HepG2 (cell line): ENCODE data around the gene TEDC1. TPM values are rescaled to one million over a fixed set of nuclear protein-coding genes. Genes with fewer than 3 reads are reported as not detected.

Source experiments
- AKAP8 ChIP-seq: sonication (generic); formaldehyde crosslinking; IDR thresholded peaks from 2 replicates; pipeline ENCODE4 v1.5.1; 2020; ENCODE audit warnings: mild to moderate bottlenecking, missing genetic modification reagents
- CCDC6 ChIP-seq: sonication (generic); formaldehyde crosslinking; IDR thresholded peaks from 2 replicates; pipeline ENCODE4 v1.8.1; 2022; ENCODE audit warnings: mild to moderate bottlenecking, missing genetic modification reagents, moderate library complexity
- EP300 ChIP-seq, 3 experiments: sonication (generic) in 1 of 3; formaldehyde crosslinking in 1 of 3; IDR thresholded peaks; 2 replicates each; pipeline versions ENCODE4 v1.5.1 to v1.6.1; 2011 to 2020; ENCODE audit warnings: low read depth in 2 of 3, low read length in 2 of 3, borderline replicate concordance in 1 of 3, improper control_type of control experiment in 1 of 3, mild to moderate bottlenecking in 1 of 3, missing genetic modification reagents in 1 of 3, moderate library complexity in 1 of 3
- FOXP1 ChIP-seq, 2 experiments: fragments of 450-650 bp in 1 of 2; IDR thresholded peaks; 2 replicates each; pipeline ENCODE4 v1.6.1; 2017 to 2018; ENCODE audit warnings: antibody characterized with exemption in 1 of 2
- GTF3A ChIP-seq: sonication (generic); formaldehyde crosslinking; conservative IDR thresholded peaks from 2 replicates; pipeline ENCODE4 v1.4.0; 2020; ENCODE audit warnings: mild to moderate bottlenecking, missing genetic modification reagents
- HCFC1 ChIP-seq: fragments of 150-350 bp; IDR thresholded peaks from 2 replicates; pipeline ENCODE4 v1.6.1; 2014; ENCODE audit warnings: low read depth, low read length
- HNRNPL ChIP-seq: fragments of 200-400 bp; formaldehyde crosslinking; IDR thresholded peaks from 2 replicates; pipeline ENCODE4 v1.6.1; 2017; ENCODE audit warnings: mild to moderate bottlenecking, low read depth, low read length
- HOXA5 ChIP-seq: sonication (generic); formaldehyde crosslinking; IDR thresholded peaks from 2 replicates; pipeline ENCODE4 v1.4.0; 2020; ENCODE audit warnings: missing genetic modification reagents
- KDM5A ChIP-seq: fragments of 200-600 bp; sonication (generic); IDR thresholded peaks from 2 replicates; pipeline ENCODE4 v1.7.0; 2018; ENCODE audit warnings: antibody characterized with exemption, mild to moderate bottlenecking, low read length, borderline replicate concordance
- KDM6A ChIP-seq: IDR thresholded peaks from 2 replicates; pipeline ENCODE4 v1.6.1; 2016; ENCODE audit warnings: low read depth
- KMT2B ChIP-seq: IDR thresholded peaks from 2 replicates; pipeline ENCODE4 v1.6.1; 2016; ENCODE audit warnings: missing genetic modification reagents, missing compliant biosample characterization
- NCOR1 ChIP-seq: fragments of 200-600 bp; sonication (generic); IDR thresholded peaks from 2 replicates; pipeline ENCODE4 v1.7.0; 2017; ENCODE audit warnings: antibody characterized with exemption, low read length, borderline replicate concordance
- PAWR ChIP-seq: sonication (generic); formaldehyde crosslinking; IDR thresholded peaks from 2 replicates; pipeline ENCODE4 v1.4.0; 2020; ENCODE audit warnings: missing genetic modification reagents, mild to moderate bottlenecking, borderline replicate concordance
- PPARG ChIP-seq: conservative IDR thresholded peaks from 2 replicates; pipeline ENCODE4 v1.6.1; 2016; ENCODE audit warnings: missing biosample characterization, missing genetic modification reagents
- SIX1 ChIP-seq: sonication (generic); formaldehyde crosslinking; IDR thresholded peaks from 2 replicates; pipeline ENCODE4 v1.4.0; 2020; ENCODE audit warnings: missing genetic modification reagents, borderline replicate concordance
- STAG1 ChIP-seq: sonication (generic); formaldehyde crosslinking; IDR thresholded peaks from 2 replicates; pipeline ENCODE4 v1.4.0; 2020; ENCODE audit warnings: missing genetic modification reagents
- U2AF1 ChIP-seq: fragments of 200-400 bp; formaldehyde crosslinking; optimal IDR thresholded peaks from 2 replicates; pipeline ENCODE3; 2017; ENCODE audit warnings: mild to moderate bottlenecking, low read depth, low read length
- ZFP82 ChIP-seq: sonication (generic); formaldehyde crosslinking; IDR thresholded peaks from 2 replicates; pipeline ENCODE4 v1.5.1; 2020; ENCODE audit warnings: mild to moderate bottlenecking, missing genetic modification reagents, borderline replicate concordance
- ZMYM3 ChIP-seq: sonication (generic); formaldehyde crosslinking; IDR thresholded peaks from 2 replicates; pipeline ENCODE4 v1.5.1; 2020; ENCODE audit warnings: mild to moderate bottlenecking, missing genetic modification reagents
- ZNF354B ChIP-seq: sonication (generic); formaldehyde crosslinking; IDR thresholded peaks from 2 replicates; pipeline ENCODE4 v1.8.0; 2022; ENCODE audit warnings: mild to moderate bottlenecking, missing genetic modification reagents
- ZNF383 ChIP-seq: sonication (generic); formaldehyde crosslinking; IDR thresholded peaks from 2 replicates; pipeline ENCODE4 v1.4.0; 2020; ENCODE audit warnings: missing genetic modification reagents, mild to moderate bottlenecking, borderline replicate concordance
- ZNF556 ChIP-seq: sonication (generic); formaldehyde crosslinking; IDR thresholded peaks from 2 replicates; pipeline ENCODE4 v1.4.0; 2020; ENCODE audit warnings: mild to moderate bottlenecking, missing genetic modification reagents, borderline replicate concordance
- ZNF724P ChIP-seq: sonication (generic); formaldehyde crosslinking; IDR thresholded peaks from 2 replicates; pipeline ENCODE4 v1.8.0; 2022; ENCODE audit warnings: missing genetic modification reagents, borderline replicate concordance
- ZNF891 ChIP-seq: sonication (generic); formaldehyde crosslinking; IDR thresholded peaks from 2 replicates; pipeline ENCODE4 v1.5.0; 2020; ENCODE audit warnings: mild to moderate bottlenecking, missing genetic modification reagents
- polyA plus RNA-seq, 8 experiments: library from polyadenylated mRNA; depleted of rRNA in 3 of 8; stranded (reverse) in 7 of 8; unstranded in 1 of 8; fragments of >200 nt; fragmentation: Illumina TruSeq in 4 of 8; extraction: Trizol in 4 of 8; gene quantifications; 2 replicates each; pipeline versions ENCODE4 v1.2.1 to v1.2.3, GENCODE V29; 2011 to 2016; ENCODE audit warnings: low read depth in 4 of 8, missing spikeins in 1 of 8, mixed read lengths in 1 of 8; ENCODE audit not compliant: insufficient read depth in 1 of 8
- total RNA-seq, 5 experiments: library from RNA; depleted of rRNA; stranded (reverse); fragments of >200 nt; fragmentation: Illumina TruSeq; extraction: Trizol; gene quantifications; 2 replicates each; pipeline ENCODE4 v1.2.3, GENCODE V29; 2016; ENCODE audit warnings: low read depth in 1 of 5
- TF ChIP-seq, protein P1 (sequence below): sonication (generic); formaldehyde crosslinking; IDR thresholded peaks from 2 replicates; pipeline ENCODE4 v1.9.0; 2021; ENCODE audit warnings: missing genetic modification reagents, mild to moderate bottlenecking, borderline replicate concordance
- TF ChIP-seq, protein P2 (sequence below): IDR thresholded peaks from 2 replicates; pipeline ENCODE4 v1.6.1; 2016; ENCODE audit warnings: missing biosample characterization, missing genetic modification reagents, low read depth

Gene TEDC1
- total and polyA plus RNA-seq, 2 of the 13 experiments (the other 11 are each of a cell fraction or from before 2014, with no cell fraction given), result 5.7 to 27.4 TPM

DNA sequence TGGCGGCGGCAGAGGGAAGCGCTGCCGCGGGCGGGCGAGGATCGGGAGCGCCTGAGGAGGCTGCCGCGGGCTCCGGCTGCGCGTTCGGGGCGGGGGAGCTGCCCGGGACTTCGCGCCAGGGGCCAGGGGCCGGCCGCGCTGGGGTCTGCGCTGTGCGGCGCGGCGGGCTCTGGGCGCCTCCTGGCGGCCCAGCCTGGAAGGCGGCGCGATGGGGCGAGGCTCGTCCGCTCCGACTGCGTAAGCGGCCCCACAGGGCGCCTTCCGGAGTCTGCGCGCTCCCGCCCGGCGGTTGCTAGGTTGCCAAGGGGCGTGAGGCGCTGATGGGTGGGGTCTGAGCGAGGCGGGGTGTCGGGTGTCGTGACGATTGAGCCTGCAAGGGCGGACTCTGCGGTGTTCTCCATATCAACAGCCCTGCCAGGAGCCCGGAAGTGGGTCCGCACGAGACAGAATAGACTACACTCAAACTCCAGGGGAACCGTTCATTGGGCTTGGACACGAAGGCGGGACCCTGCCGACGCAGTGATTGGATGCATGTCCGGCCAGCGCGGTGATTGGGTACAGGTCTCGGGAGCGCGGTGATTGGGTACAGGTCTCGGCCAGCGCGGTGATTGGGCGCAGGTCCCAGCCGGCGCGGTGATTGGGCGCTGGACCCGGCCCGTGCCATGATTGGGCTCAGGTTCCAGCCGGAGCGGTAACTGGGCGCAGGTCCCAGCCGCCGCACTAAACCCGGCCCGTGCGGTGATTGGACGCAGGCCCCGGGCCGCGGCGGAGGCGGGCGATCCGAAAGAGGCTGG is at the start of gene TEDC1 (continued):
- no peak for TF ChIP-seq PAWR
- TF ChIP-seq CCDC6 (CRISPR knock-in tag), result peak; percentile 39; the same call in 1 of the 2 replicates
- 0 out of 2 replicates have a peak, but pooled peaks have one; percentile 32 for TF ChIP-seq HOXA5 (CRISPR knock-in tag)
- TF ChIP-seq ZNF556 (CRISPR knock-in tag), result no peak; the same call in 1 of the 2 replicates
- TF ChIP-seq ZNF891 (CRISPR knock-in tag), result peak; percentile 19; the same call in 1 of the 2 replicates
- TF ChIP-seq EP300 (IDR thresholded peaks at IDR 0.05; ENCODE audit: low read depth in 2 of 2, low read length in 2 of 2), result peak in 1 of 2 experiments; percentile 40; a peak in 1 of 4 replicates
- TF ChIP-seq EP300 (CRISPR knock-in tag; IDR thresholded peaks at IDR 0.05; ENCODE audit: borderline replicate concordance), result no peak; the same call in 1 of the 2 replicates
- TF ChIP-seq KDM6A (CRISPR knock-in tag), result no peak
- 0 out of 2 replicates have a peak, but pooled peaks have one; percentile 35 for TF ChIP-seq SIX1
- TF ChIP-seq, protein P1, sequence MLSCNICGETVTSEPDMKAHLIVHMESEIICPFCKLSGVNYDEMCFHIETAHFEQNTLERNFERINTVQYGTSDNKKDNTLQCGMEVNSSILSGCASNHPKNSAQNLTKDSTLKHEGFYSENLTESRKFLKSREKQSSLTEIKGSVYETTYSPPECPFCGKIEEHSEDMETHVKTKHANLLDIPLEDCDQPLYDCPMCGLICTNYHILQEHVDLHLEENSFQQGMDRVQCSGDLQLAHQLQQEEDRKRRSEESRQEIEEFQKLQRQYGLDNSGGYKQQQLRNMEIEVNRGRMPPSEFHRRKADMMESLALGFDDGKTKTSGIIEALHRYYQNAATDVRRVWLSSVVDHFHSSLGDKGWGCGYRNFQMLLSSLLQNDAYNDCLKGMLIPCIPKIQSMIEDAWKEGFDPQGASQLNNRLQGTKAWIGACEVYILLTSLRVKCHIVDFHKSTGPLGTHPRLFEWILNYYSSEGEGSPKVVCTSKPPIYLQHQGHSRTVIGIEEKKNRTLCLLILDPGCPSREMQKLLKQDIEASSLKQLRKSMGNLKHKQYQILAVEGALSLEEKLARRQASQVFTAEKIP, result no peak
- TF ChIP-seq KDM5A, result no peak
- peak; percentile 61 for TF ChIP-seq KMT2B (CRISPR knock-in tag)
- TF ChIP-seq ZFP82 (CRISPR knock-in tag), result peak; percentile 61; the same call in 1 of the 2 replicates
- TF ChIP-seq, protein P2, sequence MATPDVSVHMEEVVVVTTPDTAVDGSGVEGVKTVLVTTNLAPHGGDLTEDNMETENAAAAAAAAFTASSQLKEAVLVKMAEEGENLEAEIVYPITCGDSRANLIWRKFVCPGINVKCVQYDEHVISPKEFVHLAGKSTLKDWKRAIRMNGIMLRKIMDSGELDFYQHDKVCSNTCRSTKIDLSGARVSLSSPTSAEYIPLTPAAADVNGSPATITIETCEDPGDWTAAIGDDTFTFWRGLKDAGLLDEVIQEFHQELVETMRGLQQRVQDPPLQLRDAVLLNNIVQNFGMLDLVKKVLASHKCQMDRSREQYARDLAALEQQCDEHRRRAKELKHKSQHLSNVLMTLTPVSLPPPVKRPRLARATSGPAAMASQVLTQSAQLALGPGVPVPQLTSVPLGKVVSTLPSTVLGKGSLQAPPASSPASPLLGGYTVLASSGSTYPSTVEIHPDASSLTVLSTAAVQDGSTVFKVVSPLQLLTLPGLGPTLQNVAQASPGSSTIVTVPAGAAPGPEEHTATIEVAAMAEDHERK, result 0 out of 2 replicates have a peak, but pooled peaks have one; percentile 9
- no peak for TF ChIP-seq ZMYM3 (CRISPR knock-in tag)
- no peak for TF ChIP-seq U2AF1
- TF ChIP-seq NCOR1, result no peak
- peak; percentile 32; the same call in 1 of the 2 replicates for TF ChIP-seq HCFC1
- peak; percentile 14 for TF ChIP-seq PPARG (CRISPR knock-in tag)
- TF ChIP-seq FOXP1 (IDR thresholded peaks at IDR 0.05), result no peak
- no peak for TF ChIP-seq FOXP1 (CRISPR knock-in tag; IDR thresholded peaks at IDR 0.05)
- TF ChIP-seq HNRNPL, result peak; percentile 62; the same call in 1 of the 2 replicates
- peak; percentile 70; the same call in 1 of the 2 replicates for TF ChIP-seq ZNF354B (CRISPR knock-in tag)
- peak; percentile 56; the same call in 1 of the 2 replicates for TF ChIP-seq GTF3A (CRISPR knock-in tag)
- peak; percentile 100 for TF ChIP-seq AKAP8 (CRISPR knock-in tag)
- TF ChIP-seq ZNF724P (CRISPR knock-in tag), result no peak; the same call in 1 of the 2 replicates
- peak; percentile 63 for TF ChIP-seq STAG1
- no peak for TF ChIP-seq ZNF383 (CRISPR knock-in tag)
